Stimulated activated CD8-positive, alpha-beta memory T cell treated with anti-CD3 and anti-CD28 coated beads, Interleukin-4, amount 100 ng/mL, for 1 hour (primary cell): Measurements from ENCODE around the gene CSNK1A1.
"Not testable (repeated sequence)": the region's sequence is repeated elsewhere in the genome, so short reads cannot be mapped to it uniquely, and the experiment has no call there.

Source experiments
- DNase-seq, 2 donors: peaks; one replicate each; pipeline ENCODE4 v3.0.0-alpha.2; 2020; ENCODE audit warnings: low read depth in 2 of 2, low spot score in 1 of 2

CSNK1A1 gene

DNA sequence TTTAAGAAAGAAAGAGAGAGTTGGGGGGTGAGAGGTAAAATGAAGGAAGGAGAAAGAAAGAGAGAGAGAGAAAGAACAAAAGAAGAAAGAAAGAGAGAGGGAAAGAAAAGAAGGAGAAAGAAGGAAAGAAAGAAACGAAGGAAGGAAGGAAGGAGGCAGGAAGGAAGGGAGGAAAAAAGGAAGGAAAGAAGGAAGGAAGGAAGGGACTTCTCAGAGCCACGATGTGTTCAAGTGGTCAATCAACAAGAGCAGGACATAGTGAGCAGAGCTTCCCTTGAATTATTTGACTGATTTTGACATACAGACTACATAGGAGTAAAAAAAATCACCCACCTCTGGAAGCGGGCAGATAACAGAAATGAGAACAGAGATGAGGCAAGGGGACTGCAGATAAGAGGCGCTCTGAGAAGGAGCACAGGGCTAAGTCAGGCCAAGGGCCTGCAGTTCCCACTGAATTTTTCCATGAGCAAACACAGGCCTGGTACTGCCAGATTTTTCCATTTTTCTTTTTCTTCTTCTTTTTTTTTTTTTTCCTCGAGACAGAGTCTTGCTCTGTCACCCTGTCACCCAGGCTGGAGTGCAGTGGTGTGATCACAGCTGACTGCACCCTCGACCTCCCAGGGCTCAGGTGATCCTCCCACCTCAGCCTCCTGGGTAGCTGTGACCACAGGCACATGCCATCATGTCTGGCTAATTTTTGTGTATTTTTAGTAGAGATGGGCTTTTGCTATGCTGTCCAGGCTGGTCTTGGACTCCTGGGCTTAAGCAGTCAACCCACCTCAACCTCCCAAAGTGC is 94.4 kb downstream of the CSNK1A1 start:
- no peak for DNase-seq

DNA sequence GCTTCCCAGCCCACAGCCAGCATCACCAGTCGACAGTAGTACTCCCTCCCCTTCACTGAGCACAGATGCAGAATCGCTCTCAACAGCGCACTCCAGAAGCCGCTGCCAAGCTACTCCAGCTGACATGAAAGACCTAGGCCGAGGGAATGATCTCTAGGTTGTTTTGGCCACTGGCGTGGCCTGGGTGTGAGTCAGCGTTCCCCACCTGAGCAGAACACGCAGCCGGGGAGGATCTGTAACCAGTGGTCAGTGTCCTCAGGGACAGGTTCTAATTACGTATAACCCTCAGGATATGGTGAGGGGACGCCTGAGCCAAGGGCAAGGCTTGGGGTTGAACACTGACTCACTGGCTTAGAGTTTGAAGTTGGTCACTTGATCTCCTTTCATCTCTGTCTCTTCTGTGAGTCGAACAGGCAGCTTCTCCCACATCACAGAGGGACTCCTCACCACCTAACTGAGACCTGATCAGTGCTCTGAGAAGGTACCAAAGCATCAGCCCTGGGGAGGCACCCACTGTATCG is 95.3 kb downstream of the CSNK1A1 start:
- no peak for DNase-seq

DNA sequence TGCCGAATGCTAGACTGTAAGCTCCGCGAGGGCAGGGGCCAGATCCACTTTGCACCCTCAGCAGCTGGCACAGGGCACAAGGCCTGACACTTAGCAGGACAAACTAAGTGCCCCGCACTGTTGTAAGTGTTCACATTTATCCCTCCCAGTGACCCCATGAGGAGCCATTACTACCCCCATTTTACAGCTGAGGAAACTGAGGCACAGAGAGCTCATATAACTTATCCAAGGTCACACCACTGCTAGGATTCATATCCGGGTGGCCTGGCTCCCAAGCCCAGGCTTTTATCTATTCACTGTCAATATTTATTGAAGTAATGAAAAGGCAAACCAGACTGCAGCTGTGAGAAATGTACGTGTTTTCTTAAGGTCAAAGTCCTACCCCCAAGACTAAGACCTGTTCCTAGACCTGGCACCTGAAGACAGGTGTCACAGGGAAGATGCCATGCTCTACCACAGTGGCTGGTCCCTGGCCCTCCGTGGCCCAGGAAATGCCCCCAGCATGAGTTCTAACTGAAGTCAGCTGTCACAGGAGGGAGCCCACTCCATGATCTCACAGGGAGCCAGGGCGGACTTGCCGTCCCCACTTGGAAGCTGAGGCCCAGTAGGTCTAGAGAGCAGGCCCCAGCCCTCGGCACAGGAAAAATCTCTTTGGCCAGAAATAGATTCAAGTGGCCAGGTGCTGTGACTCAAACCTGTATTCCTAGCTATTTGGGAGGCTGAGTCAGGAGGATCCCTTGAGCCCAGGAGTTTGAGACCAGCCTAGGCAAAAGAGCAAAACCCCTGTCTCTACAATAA is 97.4 kb downstream of the CSNK1A1 start:
- DNase-seq: no peak

DNA sequence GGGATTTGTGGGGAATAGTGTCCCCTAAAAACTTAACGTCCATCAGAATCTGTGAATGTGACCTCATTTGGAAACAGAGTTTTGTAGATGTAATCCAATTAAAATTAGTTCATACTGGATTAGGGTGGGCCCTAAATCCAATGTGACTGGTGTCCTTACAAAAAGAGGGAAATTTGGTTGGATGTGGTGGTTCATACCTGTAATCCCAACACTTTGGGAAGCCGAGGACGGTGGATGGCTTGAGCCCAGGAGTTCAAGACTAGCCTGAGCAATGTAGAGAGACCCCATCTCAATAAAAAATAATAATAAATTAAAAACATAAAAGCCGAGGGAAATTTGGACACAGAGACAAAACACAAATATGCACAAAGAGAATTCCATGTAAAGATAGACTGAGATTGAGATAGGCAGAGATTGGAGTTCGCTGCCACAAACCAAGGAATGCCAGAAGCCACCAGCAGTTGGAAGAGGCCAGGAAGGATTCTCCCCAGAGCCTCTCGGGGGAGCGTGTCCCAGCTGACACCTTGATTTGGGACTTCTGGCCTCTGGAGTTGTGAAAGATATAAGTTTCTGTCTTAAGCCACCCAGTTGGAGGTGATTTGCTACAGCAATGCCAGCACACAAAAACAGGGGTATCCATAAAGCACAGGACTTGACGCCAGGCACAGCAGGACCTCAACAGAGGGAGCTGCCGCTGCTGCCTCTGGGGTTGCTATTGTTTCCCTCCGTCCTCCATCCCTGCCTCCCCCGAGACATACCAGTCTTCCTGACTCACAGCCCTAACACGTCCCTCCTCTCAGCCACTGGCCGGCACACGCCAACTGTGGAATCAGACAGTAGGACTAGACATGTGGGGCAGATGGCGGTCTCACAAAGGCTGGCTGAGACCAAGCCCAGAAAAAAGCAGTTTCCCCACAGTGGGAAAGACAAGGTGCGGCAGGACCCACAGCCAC is 98.3 kb downstream of the CSNK1A1 start:
- no peak for DNase-seq

DNA sequence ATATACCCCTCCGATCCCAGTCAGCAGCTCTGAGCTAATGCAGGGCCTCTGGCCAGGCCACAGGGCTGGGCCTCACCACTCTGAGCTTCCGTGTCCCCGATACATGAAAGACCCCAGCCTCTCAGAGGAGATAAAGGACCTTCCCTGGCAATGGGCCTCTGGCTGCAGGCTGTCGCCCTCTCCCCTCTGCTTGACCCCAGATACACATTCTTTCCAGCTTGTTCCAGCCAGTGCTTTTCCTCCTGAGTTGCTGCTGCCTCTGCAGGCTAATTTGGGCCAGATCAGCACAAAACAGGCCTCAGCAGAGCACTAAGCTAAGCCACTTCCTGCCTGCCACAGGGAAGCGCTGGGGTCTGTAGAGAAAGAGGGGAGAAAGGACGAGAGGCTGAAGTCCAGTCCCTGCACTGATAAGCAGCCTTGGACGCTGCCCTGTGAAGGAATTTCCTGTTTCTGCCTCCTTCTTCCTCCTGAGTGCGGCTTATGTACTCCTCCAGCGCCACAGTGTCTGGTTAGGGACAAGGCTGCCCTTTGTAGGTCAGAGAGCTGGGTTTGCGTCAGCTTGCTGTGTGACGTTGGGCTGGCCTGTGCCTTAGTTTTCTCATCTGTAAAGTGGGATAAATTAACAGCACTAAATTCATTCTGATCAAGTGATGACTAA is 99.1 kb downstream of the CSNK1A1 start:
- DNase-seq: no peak

DNA sequence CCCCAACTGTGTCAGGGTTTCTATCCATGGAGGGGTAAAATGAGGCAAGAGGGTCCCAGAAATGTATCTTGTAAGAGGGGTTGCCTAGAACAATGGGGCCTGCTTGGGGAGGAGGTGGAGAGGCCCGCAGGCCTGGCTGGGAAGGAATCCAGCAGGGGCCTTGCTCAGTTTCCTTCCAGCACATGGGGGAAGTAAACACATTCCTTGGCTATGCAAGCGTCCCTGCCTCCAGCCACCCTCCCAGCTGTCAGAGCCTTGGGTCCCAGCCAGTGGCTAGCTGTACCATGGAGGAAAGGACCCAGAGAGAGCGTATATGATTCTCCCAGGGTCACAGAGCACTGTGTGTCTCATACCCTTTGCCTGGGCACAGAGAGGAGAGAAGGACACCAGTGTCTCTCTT is 101.0 kb downstream of the CSNK1A1 start:
- no peak for DNase-seq

DNA sequence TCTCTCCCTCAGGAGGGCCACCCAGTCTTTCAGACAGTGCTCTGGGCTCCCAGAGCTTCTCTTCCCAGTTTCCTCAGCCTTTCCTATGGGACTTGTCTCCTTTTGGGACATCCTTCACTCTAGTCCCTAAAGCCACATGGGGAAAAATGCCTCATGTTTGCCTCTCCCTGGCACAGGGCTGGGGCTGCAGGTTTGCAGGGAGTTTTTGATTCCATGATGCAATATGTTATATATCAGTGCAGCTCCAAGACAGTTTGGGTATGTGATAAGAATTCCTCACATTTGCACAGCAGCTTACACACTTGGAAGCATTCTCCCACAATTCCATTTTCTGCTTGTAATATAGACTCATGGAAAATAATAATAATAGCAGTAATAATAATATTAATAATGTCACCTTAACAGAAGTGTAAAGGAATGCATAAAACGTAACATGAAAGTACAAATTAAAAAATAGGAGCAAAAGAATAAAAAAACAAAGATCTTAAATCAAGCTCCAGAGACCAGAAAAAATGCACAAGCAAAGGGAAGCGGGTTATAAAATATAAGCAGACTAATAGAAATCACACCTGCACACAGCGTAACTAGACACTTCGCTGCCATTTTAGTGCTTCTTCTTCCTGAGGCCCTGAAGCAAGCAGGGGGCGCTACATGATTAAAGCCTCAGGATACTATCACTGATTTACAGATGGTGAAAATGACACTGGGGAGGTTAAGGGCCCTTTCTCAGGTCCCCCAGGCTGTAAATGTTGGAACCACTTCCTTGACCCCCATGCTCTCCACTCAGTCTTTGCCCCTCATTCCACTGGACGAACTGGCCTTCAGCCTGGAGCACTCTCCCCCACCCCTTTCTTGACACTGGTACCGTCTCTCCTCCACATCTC is 102.2 kb downstream of the CSNK1A1 start:
- DNase-seq: no peak

DNA sequence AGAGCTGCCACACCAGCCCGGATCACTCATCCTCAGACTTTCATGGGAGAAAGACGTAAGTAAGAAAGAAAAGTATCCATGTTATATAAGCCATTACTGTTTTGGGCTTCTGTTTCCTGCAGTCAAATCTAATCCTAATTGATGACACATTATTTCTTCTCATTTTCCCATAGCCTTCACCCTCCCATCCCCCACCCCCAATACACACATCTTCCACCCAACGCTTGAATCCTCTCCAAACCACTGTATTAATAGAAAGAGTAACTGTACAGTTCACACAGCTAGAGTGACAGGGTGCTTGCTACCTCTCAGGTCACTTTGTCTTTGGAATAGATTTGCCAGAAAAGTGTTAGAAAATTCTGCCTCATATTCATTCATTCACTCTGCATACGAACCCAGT is 102.8 kb downstream of the CSNK1A1 start:
- DNase-seq: no peak

DNA sequence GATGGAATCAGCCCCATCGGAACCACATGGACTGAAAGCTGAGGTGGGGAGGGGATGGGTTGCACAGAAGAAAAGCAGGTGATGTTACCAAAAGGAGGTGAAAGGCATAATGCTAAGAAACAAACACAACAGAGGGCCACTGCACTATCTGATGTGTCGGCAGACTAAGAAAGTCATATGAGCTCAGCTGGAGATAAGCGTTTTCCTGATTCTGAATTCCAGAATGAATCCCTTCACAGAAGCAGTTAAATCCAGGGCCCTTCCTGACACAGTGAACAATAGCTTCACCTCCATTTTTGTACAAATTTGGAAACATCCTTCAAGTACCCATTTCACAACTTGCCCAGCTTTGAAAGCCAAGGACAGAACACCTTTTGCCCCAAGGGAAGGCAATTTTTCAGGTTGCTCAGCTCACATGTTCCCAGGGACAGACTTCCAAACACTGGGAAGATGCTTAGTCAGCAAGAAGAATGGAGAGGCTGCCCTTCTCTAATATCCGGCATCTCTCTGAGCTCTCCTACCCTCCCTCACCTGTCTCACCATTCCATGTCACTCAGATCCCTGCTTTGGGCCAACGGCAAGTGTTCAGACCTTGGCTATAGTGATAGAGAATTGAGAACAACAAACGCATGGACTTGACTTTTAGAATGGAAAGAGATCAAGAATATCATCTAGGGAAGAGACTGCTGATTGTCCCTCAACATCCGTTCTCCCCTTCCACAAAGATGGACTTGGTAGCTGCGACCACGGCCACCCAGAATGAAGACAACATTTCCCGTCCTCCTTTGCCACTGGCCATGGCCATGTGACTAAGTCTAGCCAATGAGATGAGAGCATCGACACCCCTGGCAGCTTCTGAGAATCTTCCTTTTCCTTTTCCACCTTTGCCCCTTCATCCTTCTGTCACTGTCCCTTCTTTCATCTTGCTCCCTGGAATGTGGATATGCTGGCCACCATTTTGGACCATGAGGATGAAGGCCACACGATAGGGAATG is 103.6 kb downstream of the CSNK1A1 start:
- no peak for DNase-seq

DNA sequence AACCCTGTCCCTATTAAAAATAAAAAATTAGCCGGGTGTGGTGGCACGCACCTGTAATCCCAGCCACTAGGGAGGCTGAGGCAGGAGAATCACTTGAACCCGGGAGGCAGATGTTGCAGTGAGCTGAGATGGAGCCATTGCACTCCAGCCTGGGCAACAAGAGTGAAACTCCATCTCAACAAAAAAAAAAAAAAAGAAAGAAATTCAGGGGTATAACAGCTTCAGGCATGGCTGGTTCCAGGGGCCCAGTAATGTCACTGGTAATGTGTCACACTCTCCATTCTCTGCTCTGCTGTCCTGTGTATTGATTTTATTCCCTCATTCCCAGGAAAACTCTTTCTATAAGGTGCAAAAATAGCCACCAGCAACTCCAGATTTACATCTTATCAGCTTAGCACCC is 104.4 kb downstream of the CSNK1A1 start:
- DNase-seq: not testable (repeated sequence)

DNA sequence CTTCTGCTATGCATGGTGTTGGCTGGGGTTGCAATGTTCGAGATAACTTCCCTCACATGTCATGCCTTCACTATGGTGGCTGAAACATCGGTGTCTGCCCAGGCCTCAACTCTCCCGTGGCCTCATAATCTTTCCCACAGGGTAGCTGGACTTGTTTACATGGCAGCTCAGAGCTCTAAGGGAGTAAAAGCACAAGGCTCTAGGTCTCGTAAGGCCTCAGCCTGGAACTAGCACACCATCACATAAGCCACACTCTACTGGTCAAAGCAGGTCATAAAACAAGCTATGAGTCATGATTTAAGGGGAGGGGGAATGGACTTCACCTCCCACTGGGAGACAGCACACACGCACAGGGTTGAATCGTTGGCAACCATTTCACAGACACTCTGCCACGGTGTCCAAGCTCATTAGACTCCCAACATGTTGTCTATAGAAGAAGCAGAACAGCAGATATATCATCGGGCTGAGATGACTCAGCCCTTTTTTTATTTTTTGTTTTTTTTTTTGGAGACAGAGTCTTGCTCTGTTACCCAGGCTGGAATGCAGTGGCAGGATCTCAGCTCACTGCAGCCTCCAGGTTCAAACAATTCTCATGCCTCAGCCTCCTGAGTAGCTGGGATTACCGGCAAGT is 105.4 kb downstream of the CSNK1A1 start:
- DNase-seq: no peak

DNA sequence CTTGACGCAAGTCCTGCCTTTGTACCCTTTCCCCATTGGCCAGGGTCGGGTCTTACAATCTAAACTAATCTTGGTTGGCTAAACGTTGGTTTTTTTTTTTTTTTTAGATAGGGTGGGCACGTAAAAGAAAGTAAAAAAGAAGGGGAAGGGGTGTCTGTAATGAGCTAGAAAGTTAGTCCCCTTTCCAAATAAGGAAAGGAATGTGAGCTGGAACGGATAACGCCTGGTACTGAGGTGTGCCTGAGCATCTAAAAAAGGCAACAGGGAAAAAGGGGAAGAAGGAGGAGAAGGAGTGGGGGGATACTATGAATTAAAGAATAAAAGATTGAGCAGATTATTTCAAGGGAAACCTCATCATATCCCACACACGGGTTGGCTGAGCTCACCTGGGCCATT is 105.9 kb downstream of the CSNK1A1 start:
- DNase-seq: no peak

DNA sequence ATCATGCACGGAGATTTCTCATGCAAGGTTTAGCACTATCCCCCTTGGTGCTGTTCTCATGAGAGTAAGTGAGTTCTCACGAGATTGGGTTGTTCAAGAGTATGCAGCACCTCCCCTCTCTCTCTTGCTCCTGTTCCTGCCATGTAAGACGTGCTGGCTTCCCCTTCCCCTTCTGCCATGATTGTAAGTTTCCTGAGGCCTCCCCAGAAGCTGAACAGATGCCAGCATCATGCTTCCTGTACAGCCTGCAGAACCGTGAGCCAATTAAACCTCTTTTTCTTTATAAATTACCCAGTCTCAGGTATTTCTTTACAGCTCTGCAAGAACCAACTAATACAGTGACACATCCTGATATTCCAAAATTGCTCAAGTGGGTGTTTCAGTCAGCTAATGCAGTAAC is 106.8 kb downstream of the CSNK1A1 start:
- not testable (repeated sequence) for DNase-seq

DNA sequence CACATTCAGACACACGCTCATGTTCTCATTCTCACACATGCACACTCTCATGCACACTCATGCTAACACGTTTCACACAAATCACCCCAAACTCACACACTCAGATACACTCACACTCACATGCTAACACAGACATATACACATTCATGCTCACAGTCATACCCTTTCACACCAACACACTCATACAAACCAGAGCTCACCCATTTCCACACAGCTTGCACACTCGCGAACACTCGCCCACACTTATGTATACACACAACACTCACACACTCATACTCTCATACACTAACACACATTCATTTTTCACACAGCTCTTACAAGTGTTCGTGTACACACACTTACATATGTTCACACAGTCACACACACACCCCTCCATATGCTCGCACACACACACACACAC is 108.0 kb downstream of the CSNK1A1 start:
- no peak for DNase-seq

DNA sequence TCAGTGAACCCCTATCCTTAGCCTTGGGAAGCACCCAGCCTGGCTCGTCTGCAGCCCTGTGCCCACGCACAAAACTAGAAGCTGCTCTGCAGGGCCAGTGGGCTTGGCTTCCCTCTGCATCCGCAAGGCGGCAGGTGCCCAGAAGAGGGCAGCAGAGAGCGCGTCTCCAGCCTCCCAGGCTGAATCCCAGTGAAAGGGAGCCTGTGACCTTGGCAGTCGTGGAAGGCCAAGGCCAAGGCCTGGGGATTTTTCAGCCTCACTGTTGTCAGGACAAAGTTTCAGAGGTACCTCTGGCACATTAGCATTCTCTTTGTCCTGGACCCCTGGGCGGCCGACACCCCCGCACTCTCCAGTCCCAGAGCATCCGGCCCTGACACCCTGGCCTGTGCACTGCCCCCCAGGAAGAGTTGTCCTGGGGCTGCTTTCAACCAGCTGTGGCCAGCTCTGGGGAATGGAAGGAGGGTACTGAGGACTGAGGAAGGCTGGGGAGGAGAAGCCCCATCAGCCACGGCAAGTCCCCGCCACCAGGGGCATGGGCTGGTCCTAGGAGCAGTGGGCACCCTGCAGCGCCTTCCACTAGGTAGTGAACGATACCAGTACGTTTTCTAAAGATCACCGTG is 108.6 kb downstream of the CSNK1A1 start:
- DNase-seq: peak; percentile 38 to 51
